HL-60/S4 treated with retinoic acid at 250 ng/mL for 4 days and 3 days (cell line): ENCODE results near the gene ZNF446.
"Not testable (repeated sequence)": the region's sequence is repeated elsewhere in the genome, so short reads cannot be mapped to it uniquely, and the experiment has no call there.

Experiments
- in situ Hi-C: fragments of 300-500 bp; cut with MboI; formaldehyde crosslinking; loops from 2 replicates; pipeline ENCODE4 v1.7.0; 2022; ENCODE audit warnings: low sequenced_read_pairs

Gene ZNF446

GRCh38 chr19:58469241-58470013 is 6.7 kb upstream of the ZNF446 start:
- in situ Hi-C loops: no loop called here

GRCh38 chr19:58470837-58471543 is 5.2 kb upstream of the ZNF446 start:
- in situ Hi-C loops: not testable (repeated sequence)

- in situ Hi-C loops: no loop called here
Measured at GRCh38 chr19:58471736-58472135, 4.4 kb upstream of the ZNF446 start.

- in situ Hi-C loops: no loop called here
Measured at GRCh38 chr19:58473775-58474174, 2.4 kb upstream of the ZNF446 start.

GRCh38 chr19:58474291-58474996 is 1.7 kb upstream of the ZNF446 start:
- in situ Hi-C loops: no loop called here

- in situ Hi-C loops: no loop called here
Measured at GRCh38 chr19:58474997-58475713, 997 bp upstream of the ZNF446 start.

GRCh38 chr19:58476498-58477015 is 405 bp downstream of the ZNF446 start:
- in situ Hi-C loops: no loop called here

GRCh38 chr19:58477130-58477529 is 978 bp downstream of the ZNF446 start:
- in situ Hi-C loops: no loop called here

GRCh38 chr19:58477871-58478270 is 1.7 kb downstream of the ZNF446 start:
- in situ Hi-C loops: no loop called here

- in situ Hi-C loops: no loop called here
Measured at GRCh38 chr19:58479303-58479702, 3.2 kb downstream of the ZNF446 start.

- in situ Hi-C loops: no loop called here
Measured at GRCh38 chr19:58479736-58480480, 3.8 kb downstream of the ZNF446 start.

- in situ Hi-C loops: no loop called here
Measured at GRCh38 chr19:58480481-58480830, 4.3 kb downstream of the ZNF446 start.

GRCh38 chr19:58480831-58481230 is 4.7 kb downstream of the ZNF446 start:
- in situ Hi-C loops: no loop called here

- in situ Hi-C loops: no loop called here
Measured at GRCh38 chr19:58482372-58482771, 6.2 kb downstream of the ZNF446 start.

- in situ Hi-C loops: no loop called here
Measured at GRCh38 chr19:58483776-58484175, 7.6 kb downstream of the ZNF446 start.

- in situ Hi-C loops: not testable (repeated sequence)
Measured at GRCh38 chr19:58484349-58484748, 8.2 kb downstream of the ZNF446 start.

GRCh38 chr19:58491393-58491792 is 15.2 kb downstream of the ZNF446 start:
- in situ Hi-C loops: no loop called here

GRCh38 chr19:58492265-58492664 is 16.1 kb downstream of the ZNF446 start:
- in situ Hi-C loops: no loop called here

GRCh38 chr19:58497634-58498170 is 21.6 kb downstream of the ZNF446 start:
- in situ Hi-C loops: no loop called here
